Esophagus muscularis mucosa (tissue), 4 donors: ENCODE data around the gene RAB11FIP4.

Experiments used
- EP300 ChIP-seq: sonication (generic); formaldehyde crosslinking; IDR thresholded peaks from one replicate; pipeline ENCODE4 v1.6.1; 2017; ENCODE audit warnings: antibody characterized with exemption
- POLR2A ChIP-seq: fragments of 450-650 bp; IDR thresholded peaks from one replicate; pipeline ENCODE4 v1.6.1; 2017; ENCODE audit warnings: antibody characterized with exemption, moderate library complexity, mild to moderate bottlenecking, low read depth
- POLR2AphosphoS5 ChIP-seq, 2 donors: sonication (generic); formaldehyde crosslinking; IDR thresholded peaks; one replicate each; pipeline ENCODE4 v1.6.1; 2017; ENCODE audit warnings: antibody characterized with exemption in 2 of 2
- TF ChIP-seq, protein P1 (sequence below), 3 experiments: fragments of 200-600 bp in 2 of 3; fragments of 450-650 bp in 1 of 3; sonication (generic) in 2 of 3; IDR thresholded peaks; one replicate each; pipeline ENCODE4 v1.5.1; 2017 to 2019; ENCODE audit warnings: antibody characterized with exemption in 3 of 3, mild to moderate bottlenecking in 2 of 3, moderate library complexity in 1 of 3

DNA sequence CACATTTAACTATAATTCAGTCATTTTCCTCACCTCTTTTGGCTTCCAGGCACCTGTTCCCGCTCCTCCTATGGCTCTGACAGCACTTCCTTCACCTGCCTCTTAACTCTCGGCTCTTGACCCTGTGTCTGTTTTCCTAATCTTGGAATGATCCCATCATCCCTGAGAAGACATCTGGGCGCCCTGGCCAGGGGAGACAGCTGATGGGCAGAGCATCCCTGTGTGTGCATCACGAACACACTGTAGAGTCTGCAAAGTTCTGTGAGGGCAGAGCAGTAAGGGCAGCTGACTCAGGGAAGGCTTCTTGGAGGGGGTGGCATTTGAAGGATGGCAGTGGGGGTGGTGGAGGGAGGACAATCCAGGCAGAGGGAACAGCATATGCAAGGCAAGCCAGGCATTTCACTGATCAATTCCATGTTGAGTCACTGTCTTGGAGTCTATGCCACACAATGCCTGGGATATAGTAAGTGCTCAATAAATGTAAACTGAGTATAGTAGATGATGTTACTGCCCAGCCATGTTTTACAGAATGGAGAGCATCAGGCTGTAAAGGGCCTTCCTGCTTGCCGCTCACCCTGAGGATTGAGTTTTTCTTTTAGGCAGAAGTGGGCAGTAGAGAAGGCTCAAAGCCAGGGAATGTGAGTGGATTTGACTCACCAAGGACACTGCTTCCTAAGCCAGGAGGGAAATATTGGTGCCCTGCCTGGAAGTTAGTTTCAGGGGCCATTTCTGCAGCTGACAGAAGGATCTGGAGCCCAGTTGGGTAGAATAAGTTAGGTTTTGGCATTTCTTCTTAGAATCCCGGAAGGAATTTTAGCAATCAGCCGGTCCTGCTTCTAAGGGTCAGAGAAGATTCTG, 5.8 kb upstream of the RAB11FIP4 start:
- TF ChIP-seq POLR2A (no peak), EP300 (no peak), POLR2AphosphoS5 (IDR thresholded peaks at IDR 0.05) (no peak)
- TF ChIP-seq, protein P1, sequence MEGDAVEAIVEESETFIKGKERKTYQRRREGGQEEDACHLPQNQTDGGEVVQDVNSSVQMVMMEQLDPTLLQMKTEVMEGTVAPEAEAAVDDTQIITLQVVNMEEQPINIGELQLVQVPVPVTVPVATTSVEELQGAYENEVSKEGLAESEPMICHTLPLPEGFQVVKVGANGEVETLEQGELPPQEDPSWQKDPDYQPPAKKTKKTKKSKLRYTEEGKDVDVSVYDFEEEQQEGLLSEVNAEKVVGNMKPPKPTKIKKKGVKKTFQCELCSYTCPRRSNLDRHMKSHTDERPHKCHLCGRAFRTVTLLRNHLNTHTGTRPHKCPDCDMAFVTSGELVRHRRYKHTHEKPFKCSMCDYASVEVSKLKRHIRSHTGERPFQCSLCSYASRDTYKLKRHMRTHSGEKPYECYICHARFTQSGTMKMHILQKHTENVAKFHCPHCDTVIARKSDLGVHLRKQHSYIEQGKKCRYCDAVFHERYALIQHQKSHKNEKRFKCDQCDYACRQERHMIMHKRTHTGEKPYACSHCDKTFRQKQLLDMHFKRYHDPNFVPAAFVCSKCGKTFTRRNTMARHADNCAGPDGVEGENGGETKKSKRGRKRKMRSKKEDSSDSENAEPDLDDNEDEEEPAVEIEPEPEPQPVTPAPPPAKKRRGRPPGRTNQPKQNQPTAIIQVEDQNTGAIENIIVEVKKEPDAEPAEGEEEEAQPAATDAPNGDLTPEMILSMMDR (IDR thresholded peaks at IDR 0.05), result no peak
